H1 (cell line): ENCODE measurements around the gene AP2A1. TPM values are rescaled to one million over a fixed set of nuclear protein-coding genes. Genes with fewer than 3 reads are reported as not detected.

ENCODE experiments used
- SP1 ChIP-seq: IDR thresholded peaks from 2 replicates; pipeline ENCODE4 v1.6.1; 2011; ENCODE audit warnings: low read depth, low read length
- polyA plus RNA-seq, 7 experiments: library from polyadenylated mRNA; depleted of rRNA in 3 of 7; stranded (reverse) in 5 of 7; unstranded in 2 of 7; fragments of >200 nt in 5 of 7; fragments of 200-250 nt in 2 of 7; gene quantifications; 1 replicate in 5 of 7; 2 replicates in 1 of 7; 4 replicates in 1 of 7; pipeline versions ENCODE4 v1.2.1 to v1.2.3, GENCODE V29; 2011 to 2013; ENCODE audit warnings: missing spikeins in 2 of 7, mixed read lengths in 2 of 7
- total RNA-seq: library from RNA; stranded (reverse); fragmentation: NEBNext Ultra II Directional; extraction: Animal tissue kit (Norgen Biotek cat#: 25700); gene quantifications from 2 replicates; pipeline ENCODE4 v1.2.1, GENCODE V29; 2021

AP2A1 gene
- total and polyA plus RNA-seq, 2 of the 8 experiments (the other 6 are each of a cell fraction or from before 2014, with no cell fraction given): 105 to 106 TPM

DNA sequence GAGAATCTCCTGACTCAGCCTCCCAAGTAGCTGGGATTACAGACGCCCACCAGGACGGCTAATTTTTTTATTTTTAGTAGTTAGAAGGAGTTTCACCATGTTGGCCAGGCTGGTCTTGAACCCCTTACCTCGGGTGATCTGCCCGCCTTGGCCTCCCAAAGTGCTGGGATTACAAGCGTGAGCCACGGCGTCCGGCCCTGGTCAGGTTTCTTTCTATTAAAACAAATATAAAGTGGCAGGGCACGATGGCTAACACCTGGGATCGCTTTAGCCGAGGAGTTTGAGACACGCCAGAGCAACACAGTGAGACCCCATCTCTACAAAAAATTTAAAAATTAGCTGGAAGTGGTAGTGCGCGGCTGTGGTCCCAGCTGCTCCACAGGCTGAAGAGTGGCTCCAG lies 49.8 kb downstream of the AP2A1 start (continued):
- no peak for TF ChIP-seq SP1
